HEK293 (cell line): Measurements from ENCODE around the gene IGFALS.

Experiments
- CTCF ChIA-PET: fragments of 350-600 bp; formaldehyde crosslinking; extraction: SDS; loops from one replicate; lab custom pipeline; 2021; ENCODE audit warnings: antibody characterized with exemption; lab: Yijun Ruan, JAX
- POLR2A ChIA-PET: fragments of 300-600 bp; formaldehyde crosslinking; extraction: SDS; loops from one replicate; lab custom pipeline; 2020; ENCODE audit warnings: antibody characterized with exemption, inconsistent platforms; lab: Yijun Ruan, JAX
- H3K27ac ChIP-seq: fragments of 200-500 bp; sonication (Bioruptor generic); 2 replicates; pipeline ENCODE4 v1.5.1; 2014; ENCODE audit warnings: low read depth, low read length, control low read depth, inconsistent platforms; ENCODE audit errors: extremely low read depth
- H3K36me3 ChIP-seq, 2 experiments: fragments of 200-500 bp in 1 of 2; sonication (Bioruptor generic) in 1 of 2; 1 replicate in 1 of 2; 2 replicates in 1 of 2; pipeline ENCODE4 v1.5.1; 2014 to 2017; ENCODE audit warnings: inconsistent platforms in 2 of 2, low read length in 2 of 2; ENCODE audit not compliant: control insufficient read depth in 2 of 2, insufficient read depth in 1 of 2
- H3K4me1 ChIP-seq: fragments of 200-500 bp; sonication (Bioruptor generic); 2 replicates; pipeline ENCODE4 v1.5.1; 2014; ENCODE audit warnings: mild to moderate bottlenecking, low read length, inconsistent platforms; ENCODE audit not compliant: control insufficient read depth, insufficient read depth
- H3K4me3 ChIP-seq: 2 replicates; pipeline ENCODE4 v1.5.1; 2011; ENCODE audit warnings: low read depth, mild to moderate bottlenecking, control low read depth, low read length, moderate library complexity
- H3K9me3 ChIP-seq: fragments of 200-500 bp; sonication (Bioruptor generic); 2 replicates; pipeline ENCODE4 v1.5.1; 2014; ENCODE audit warnings: low read depth, low read length, inconsistent platforms; ENCODE audit not compliant: control insufficient read depth, insufficient read depth
- FEZF1 ChIP-seq: fragments of 450-650 bp; formaldehyde crosslinking; IDR thresholded peaks from 2 replicates; pipeline ENCODE4 v1.5.1; 2016; ENCODE audit warnings: missing biosample characterization, missing genetic modification characterization
- GLIS2 ChIP-seq: fragments of 450-650 bp; formaldehyde crosslinking; IDR thresholded peaks from 2 replicates; pipeline ENCODE4 v1.5.1; 2016; ENCODE audit warnings: missing biosample characterization, missing genetic modification characterization
- KLF16 ChIP-seq: fragments of 450-650 bp; formaldehyde crosslinking; IDR thresholded peaks from 2 replicates; pipeline ENCODE4 v1.5.1; 2017; ENCODE audit warnings: missing biosample characterization, missing genetic modification characterization
- TRIM28 ChIP-seq: IDR thresholded peaks from 2 replicates; pipeline ENCODE4 v1.6.1; 2011; ENCODE audit warnings: low read length, control low read depth, borderline replicate concordance
- YY2 ChIP-seq: fragments of 450-650 bp; formaldehyde crosslinking; IDR thresholded peaks from 2 replicates; pipeline ENCODE4 v1.5.1; 2016; ENCODE audit warnings: missing biosample characterization, missing genetic modification characterization
- ZNF155 ChIP-seq: fragments of 450-650 bp; formaldehyde crosslinking; IDR thresholded peaks from 2 replicates; pipeline ENCODE4 v1.5.1; 2016; ENCODE audit warnings: missing biosample characterization, missing genetic modification characterization
- ZNF211 ChIP-seq: fragments of 450-650 bp; formaldehyde crosslinking; IDR thresholded peaks from 2 replicates; pipeline ENCODE4 v1.5.1; 2016; ENCODE audit warnings: low read depth, missing biosample characterization, missing genetic modification characterization
- ZNF391 ChIP-seq: fragments of 450-650 bp; formaldehyde crosslinking; IDR thresholded peaks from 2 replicates; pipeline ENCODE4 v1.5.1; 2016; ENCODE audit warnings: low read depth, missing biosample characterization, missing genetic modification characterization, borderline replicate concordance
- ZNF416 ChIP-seq: fragments of 450-650 bp; formaldehyde crosslinking; IDR thresholded peaks from 2 replicates; pipeline ENCODE4 v1.5.1; 2016; ENCODE audit warnings: missing biosample characterization, missing genetic modification characterization
- ZNF426 ChIP-seq: fragments of 450-650 bp; formaldehyde crosslinking; IDR thresholded peaks from 2 replicates; pipeline ENCODE4 v1.5.1; 2017; ENCODE audit warnings: missing biosample characterization, missing genetic modification characterization, mild to moderate bottlenecking, inconsistent platforms, moderate library complexity
- ZNF433 ChIP-seq: fragments of 450-650 bp; formaldehyde crosslinking; IDR thresholded peaks from 2 replicates; pipeline ENCODE4 v1.5.1; 2016; ENCODE audit warnings: missing biosample characterization, missing genetic modification characterization, low read depth
- ZNF654 ChIP-seq: fragments of 450-650 bp; formaldehyde crosslinking; IDR thresholded peaks from 2 replicates; pipeline ENCODE4 v1.5.1; 2016; ENCODE audit warnings: low read depth, missing biosample characterization, missing genetic modification characterization
- ZNF670 ChIP-seq: fragments of 450-650 bp; formaldehyde crosslinking; IDR thresholded peaks from 2 replicates; pipeline ENCODE4 v1.5.1; 2016; ENCODE audit warnings: missing biosample characterization, missing genetic modification characterization, low read depth
- ZNF692 ChIP-seq: fragments of 450-650 bp; formaldehyde crosslinking; IDR thresholded peaks from 2 replicates; pipeline ENCODE4 v1.5.1; 2016; ENCODE audit warnings: missing biosample characterization, missing genetic modification characterization
- ZNF830 ChIP-seq: fragments of 450-650 bp; IDR thresholded peaks from 2 replicates; pipeline ENCODE4 v1.5.0; 2018; ENCODE audit warnings: missing biosample characterization, missing genetic modification characterization, low read depth, mild to moderate bottlenecking, moderate library complexity
- TF ChIP-seq, protein P1 (sequence below): fragments of 450-650 bp; formaldehyde crosslinking; IDR thresholded peaks from 2 replicates; pipeline ENCODE4 v1.5.1; 2017; ENCODE audit warnings: missing biosample characterization, missing genetic modification characterization
- TF ChIP-seq, protein P2 (sequence below): fragments of 450-650 bp; formaldehyde crosslinking; IDR thresholded peaks from 2 replicates; pipeline ENCODE4 v1.5.1; 2016; ENCODE audit warnings: missing biosample characterization, missing genetic modification characterization

IGFALS gene

GRCh38 chr16:1787322-1788094, 6.0 kb downstream of the IGFALS start:
- Histone ChIP-seq H3K36me3 (peaks cover 11 to 60% of the 10 kb centered on the region in 2 experiments; a peak in 2 of 3 replicates), H3K9me3 (no peaks in the 10 kb centered on the region), H3K4me3 (no peak overlapping the region), H3K27ac (no peak overlapping the region), H3K4me1 (0 out of 2 replicates have a peak, but pooled peaks cover 2% of the 10 kb centered on the region)
- POLR2A ChIA-PET = interaction anchor here (1.5 kb wide), 1 partner anchor 10 kb away, joined by 3 read pairs; no protein-coding TSS in a partner anchor
- CTCF ChIA-PET = interaction anchor here (0.6 kb wide), 1 partner anchor 23 kb away, joined by 3 read pairs; no protein-coding TSS in a partner anchor
- TF ChIP-seq ZNF830 (tag by site-specific recombination) (no peak), YY2 (tag by site-specific recombination) (no peak), ZNF670 (tag by site-specific recombination) (no peak)

DNA sequence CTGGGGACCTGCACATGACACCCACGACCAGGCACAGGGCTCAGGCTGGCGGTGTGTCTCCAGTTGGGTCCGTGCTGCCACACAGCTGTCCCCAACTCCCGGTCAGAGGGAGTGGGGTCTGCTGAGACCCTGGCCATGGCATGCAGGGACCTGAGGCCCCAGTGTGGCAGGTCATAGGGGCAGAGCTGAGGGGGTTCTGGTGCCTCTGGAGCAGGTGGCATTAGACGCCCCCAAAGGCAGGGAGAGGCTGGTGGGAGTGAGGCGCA, 6.5 kb downstream of the IGFALS start:
- TF ChIP-seq GLIS2 (tag by site-specific recombination) (no peak), TRIM28 (no peak), FEZF1 (tag by site-specific recombination) (no peak), ZNF433 (tag by site-specific recombination) (no peak), ZNF416 (no peak), ZNF211 (tag by site-specific recombination) (no peak), ZNF155 (no peak), ZNF426 (tag by site-specific recombination) (no peak), ZNF654 (no peak), ZNF391 (no peak), ZNF692 (tag by site-specific recombination) (no peak)
- TF ChIP-seq, protein P1, sequence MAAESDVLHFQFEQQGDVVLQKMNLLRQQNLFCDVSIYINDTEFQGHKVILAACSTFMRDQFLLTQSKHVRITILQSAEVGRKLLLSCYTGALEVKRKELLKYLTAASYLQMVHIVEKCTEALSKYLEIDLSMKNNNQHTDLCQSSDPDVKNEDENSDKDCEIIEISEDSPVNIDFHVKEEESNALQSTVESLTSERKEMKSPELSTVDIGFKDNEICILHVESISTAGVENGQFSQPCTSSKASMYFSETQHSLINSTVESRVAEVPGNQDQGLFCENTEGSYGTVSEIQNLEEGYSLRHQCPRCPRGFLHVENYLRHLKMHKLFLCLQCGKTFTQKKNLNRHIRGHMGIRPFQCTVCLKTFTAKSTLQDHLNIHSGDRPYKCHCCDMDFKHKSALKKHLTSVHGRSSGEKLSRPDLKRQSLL = no peak
- H3K9me3 ChIP-seq = no peaks in the 10 kb centered on the region
- H3K4me3 ChIP-seq = no peak overlapping the region
- H3K27ac ChIP-seq = no peak overlapping the region
- CTCF ChIA-PET = interaction anchor here (0.6 kb wide), 1 partner anchor 24 kb away, joined by 3 read pairs; no protein-coding TSS in a partner anchor
- POLR2A ChIA-PET = no interaction called here
- H3K4me1 ChIP-seq = 0 out of 2 replicates have a peak, but pooled peaks cover 2% of the 10 kb centered on the region
- H3K36me3 ChIP-seq = peaks cover 11 to 60% of the 10 kb centered on the region in 2 experiments; a peak in 2 of 3 replicates

DNA sequence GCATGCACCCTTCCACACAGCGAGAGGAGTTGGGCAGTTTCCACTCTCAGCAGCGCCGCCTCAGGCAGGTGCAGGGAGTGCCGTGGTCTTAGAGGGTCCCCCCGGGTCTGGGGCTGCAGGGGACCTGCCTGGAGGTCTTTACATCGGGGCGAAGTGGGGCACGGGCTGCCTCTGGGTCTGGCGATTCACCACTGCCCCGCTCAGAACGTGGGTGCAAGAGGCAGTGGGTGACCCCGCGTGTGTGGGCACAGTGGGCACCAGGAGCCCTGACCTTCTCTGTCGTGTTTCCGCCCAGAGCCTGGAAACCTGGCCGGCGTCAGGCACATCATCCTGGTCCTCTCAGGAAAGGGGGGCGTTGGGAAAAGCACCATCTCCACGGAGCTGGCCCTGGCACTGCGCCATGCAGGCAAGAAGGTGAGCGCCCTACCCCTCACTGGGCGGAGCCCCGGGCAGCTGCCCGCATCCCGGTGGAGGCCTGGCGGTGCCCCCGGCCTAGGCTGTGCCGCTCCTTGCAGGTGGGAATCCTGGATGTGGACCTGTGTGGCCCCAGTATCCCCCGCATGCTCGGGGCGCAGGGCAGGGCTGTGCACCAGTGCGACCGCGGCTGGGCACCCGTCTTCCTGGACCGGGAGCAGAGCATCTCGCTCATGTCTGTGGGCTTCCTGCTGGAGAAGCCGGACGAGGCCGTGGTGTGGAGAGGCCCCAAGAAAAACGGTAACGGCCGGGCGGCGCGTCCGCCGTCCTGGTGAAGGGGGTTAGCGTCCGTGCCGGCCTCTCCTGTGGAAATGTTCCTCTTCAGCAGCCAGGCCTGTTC, 7.1 kb downstream of the IGFALS start:
- Histone ChIP-seq H3K27ac (no peak overlapping the region), H3K36me3 (peaks cover 11 to 60% of the 10 kb centered on the region in 2 experiments; a peak in 2 of 3 replicates), H3K4me1 (0 out of 2 replicates have a peak, but pooled peaks cover 2% of the 10 kb centered on the region), H3K9me3 (no peaks in the 10 kb centered on the region), H3K4me3 (no peak overlapping the region)
- TF ChIP-seq, protein P2, sequence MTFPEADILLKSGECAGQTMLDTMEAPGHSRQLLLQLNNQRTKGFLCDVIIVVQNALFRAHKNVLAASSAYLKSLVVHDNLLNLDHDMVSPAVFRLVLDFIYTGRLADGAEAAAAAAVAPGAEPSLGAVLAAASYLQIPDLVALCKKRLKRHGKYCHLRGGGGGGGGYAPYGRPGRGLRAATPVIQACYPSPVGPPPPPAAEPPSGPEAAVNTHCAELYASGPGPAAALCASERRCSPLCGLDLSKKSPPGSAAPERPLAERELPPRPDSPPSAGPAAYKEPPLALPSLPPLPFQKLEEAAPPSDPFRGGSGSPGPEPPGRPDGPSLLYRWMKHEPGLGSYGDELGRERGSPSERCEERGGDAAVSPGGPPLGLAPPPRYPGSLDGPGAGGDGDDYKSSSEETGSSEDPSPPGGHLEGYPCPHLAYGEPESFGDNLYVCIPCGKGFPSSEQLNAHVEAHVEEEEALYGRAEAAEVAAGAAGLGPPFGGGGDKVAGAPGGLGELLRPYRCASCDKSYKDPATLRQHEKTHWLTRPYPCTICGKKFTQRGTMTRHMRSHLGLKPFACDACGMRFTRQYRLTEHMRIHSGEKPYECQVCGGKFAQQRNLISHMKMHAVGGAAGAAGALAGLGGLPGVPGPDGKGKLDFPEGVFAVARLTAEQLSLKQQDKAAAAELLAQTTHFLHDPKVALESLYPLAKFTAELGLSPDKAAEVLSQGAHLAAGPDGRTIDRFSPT = peak; percentile 63; the same call in 1 of the 2 replicates
- TF ChIP-seq KLF16 (tag by site-specific recombination) = no peak
- POLR2A ChIA-PET = no interaction called here
- CTCF ChIA-PET = no interaction called here
